AG08396 (cell line): ENCODE measurements around the gene MORC4.

ENCODE experiments used
- DNase-seq: peaks from one replicate; pipeline ENCODE4 v3.0.0; 2012; ENCODE audit warnings: low spot score, mixed read lengths

MORC4 gene

GRCh38 chrX:106905064-106905708 is 94.8 kb downstream of the MORC4 start:
- DNase-seq = no peak

- DNase-seq = no peak
Measured at GRCh38 chrX:106903856-106904528, 96.0 kb downstream of the MORC4 start.

GRCh38 chrX:106903291-106903824 is 96.7 kb downstream of the MORC4 start, which contains the start of gene RIPPLY1:
Gene RIPPLY1 (minus strand): TSS chrX:106903341. CDS start chrX:106903287, 54 bp downstream.
- no peak for DNase-seq

GRCh38 chrX:106902684-106903083 is 97.3 kb downstream of the MORC4 start:
- no peak for DNase-seq

GRCh38 chrX:106901781-106902219 is 98.2 kb downstream of the MORC4 start:
- no peak for DNase-seq

- DNase-seq = no peak
Measured at GRCh38 chrX:106901341-106901740, 98.7 kb downstream of the MORC4 start.

- DNase-seq = no peak
Measured at GRCh38 chrX:106899841-106900240, 100.2 kb downstream of the MORC4 start.

- DNase-seq = no peak
Measured at GRCh38 chrX:106899276-106899675, 100.7 kb downstream of the MORC4 start.

- peak; percentile 27 for DNase-seq
Measured at GRCh38 chrX:106898462-106898861, 101.5 kb downstream of the MORC4 start.

GRCh38 chrX:106897259-106897658 is 102.8 kb downstream of the MORC4 start:
- no peak for DNase-seq

- peak; percentile 35 for DNase-seq
Measured at GRCh38 chrX:106894978-106895452, 105.0 kb downstream of the MORC4 start.

GRCh38 chrX:106894392-106894909 is 105.6 kb downstream of the MORC4 start:
- DNase-seq = peak; percentile 71

GRCh38 chrX:106891762-106892460 is 108.1 kb downstream of the MORC4 start:
- DNase-seq = no peak
